Heart right ventricle (tissue), 16 donors: ENCODE measurements around the gene CDKN2D. TPM values are rescaled to one million over a fixed set of nuclear protein-coding genes. Genes with fewer than 3 reads are reported as not detected.
A peak's percentile ranks its signal among the peaks of the same experiment; 100 is the strongest.

ENCODE experiments used
- ATAC-seq, 8 donors: fragments of 200-7000 bp; cut with Tn5 transposase; one replicate each; pipeline ENCODE4 v1.9.1; 2020; ENCODE audit warnings: mild to moderate bottlenecking in 8 of 8, moderate library complexity in 8 of 8, moderate number of reproducible peaks in 1 of 8
- DNase-seq, 2 donors: peaks; one replicate each; pipeline ENCODE4 v3.0.0-alpha.2; 2020
- H3K27ac ChIP-seq, 10 donors: fragments of 200-600 bp; sonication (generic) in 2 of 10; one replicate each; pipeline versions ENCODE4 v1.5.0 to v1.8.0; 2020 to 2022; ENCODE audit warnings: mild to moderate bottlenecking in 3 of 10
- H3K27me3 ChIP-seq, 7 donors: fragments of 200-600 bp; one replicate each; pipeline ENCODE4 v1.8.0; 2021 to 2022; ENCODE audit warnings: mild to moderate bottlenecking in 2 of 7
- H3K36me3 ChIP-seq, 9 donors: fragments of 200-600 bp; sonication (generic) in 1 of 9; one replicate each; pipeline versions ENCODE4 v1.5.0 to v1.8.0; 2020 to 2022; ENCODE audit warnings: mild to moderate bottlenecking in 2 of 9
- H3K4me1 ChIP-seq, 9 donors: fragments of 200-600 bp; sonication (generic) in 1 of 9; one replicate each; pipeline versions ENCODE4 v1.5.0 to v1.8.0; 2020 to 2022; ENCODE audit warnings: mild to moderate bottlenecking in 4 of 9
- H3K4me3 ChIP-seq, 10 donors: fragments of 200-600 bp; sonication (generic) in 2 of 10; one replicate each; pipeline versions ENCODE4 v1.5.0 to v1.8.0; 2020 to 2022; ENCODE audit warnings: mild to moderate bottlenecking in 7 of 10, moderate library complexity in 2 of 10
- H3K9me3 ChIP-seq, 11 donors: fragments of 200-600 bp in 10 of 11; sonication (generic) in 2 of 11; one replicate each; pipeline versions ENCODE4 v1.5.0 to v1.8.0; 2013 to 2022; ENCODE audit warnings: mild to moderate bottlenecking in 2 of 11, control low read depth in 1 of 11, moderate library complexity in 1 of 11
- CTCF ChIP-seq, 9 donors: fragments of 200-600 bp; sonication (generic) in 2 of 9; IDR thresholded peaks; one replicate each; pipeline versions ENCODE4 v1.5.0 to v1.8.0; 2021 to 2022; ENCODE audit warnings: antibody characterized with exemption in 9 of 9, mild to moderate bottlenecking in 5 of 9, moderate library complexity in 1 of 9
- WGBS, 2 donors: extraction: QIAGEN DNeasy Blood & Tissue Kit; methylation state at CpG; one replicate each; pipeline ENCODE4 v1.1.7; 2013; ENCODE audit warnings: inconsistent platforms in 1 of 2; 5-methylcytosine and 5-hydroxymethylcytosine counted together
- intact Hi-C, 10 donors: fragments of 100-400 bp; cut with DNase I; formaldehyde crosslinking; loops; one replicate each; pipeline versions ENCODE4 v1.11.1 to v1.14.2; 2022
- polyA plus RNA-seq, 2 donors: library from polyadenylated mRNA; stranded (reverse); fragments of 200-250 nt; gene quantifications; one replicate each; pipeline ENCODE4 v1.2.3, GENCODE V29; 2013
- total RNA-seq, 10 donors: library from RNA; stranded (reverse); fragmentation: NEBNext Ultra II Directional in 3 of 10; extraction: Animal tissue kit (Norgen Biotek cat#: 25700) in 3 of 10; gene quantifications; one replicate each; pipeline versions ENCODE4 v1.2.1 to v1.2.4, GENCODE V29; 2021 to 2023
- donor health status: Arrhythmogenic right ventricular cardiomyopathy.
- donor health status: ischemic (EF 13 %, LVEDD 7.1; RV severe dilation, severe dysfunction).
- donor health status: healthy with polysubstance abuse.
- donor health status: DM: no; HTN: yes; CAD: no.
- donor health status: DM: no; HTN: no; CAD: no.
- donor health status: ischemic (EF 25% LVEDD 6.9; RV normal size, moderate dysfunction).
- donor health status: ischemic (EF 25% LVEDD 5.7; RV mildly dilated, moderate dysfunction).
- donor health status: healthy.
- donor health status: DM: yes; HTN: yes; CAD: no.
- donor health status: Ischemic cardiomyopathy.
- donor health status: ischemic (EF 35%, LVEDD 5.7; RV mildly dilated, moderate dysfunction).
- donor health status: nonischemic (EF 11% LVEDD 7.7; RV severe dilation, severe dysfunction).
- donor health status: DM: yes; HTN: yes; CAD: no.
- donor health status: PGD.
- donor health status: ischemic (EF 29% LVEDD 5.4; RV normal size, mild dysfunction).
- donor health status: nonischemic (EF 23%, LVEDD 6.1; RV moderate dilation, normal function).

CDKN2D gene
- total and polyA plus RNA-seq, 12 donors, result 5.7 to 25.6 (median 10.3) TPM

- no peak for TF ChIP-seq CTCF (IDR thresholded peaks at IDR 0.05)
- WGBS, 2 donors, result 8 to 9% methylated on average over 19 of the region's 19 CpGs
Observed at GRCh38 chr19:10603084-10603872, 34.5 kb upstream of the CDKN2D start.

GRCh38 chr19:10602330-10603083, 33.7 kb upstream of the CDKN2D start:
- DNase-seq (peak; percentile 87 to 91), ATAC-seq (peak; percentile 91 to 98 (median 95))
- intact Hi-C loops, result loop anchor here in 1 of 10 donors (5.0 kb wide), 1 partner anchor 35 kb away; no protein-coding TSS in a partner anchor
- Histone ChIP-seq H3K27me3 (no peaks in the 10 kb centered on the region), H3K36me3 (no peaks in the 10 kb centered on the region), H3K27ac (peak overlapping the region; percentile 91 to 99 (median 98)), H3K4me3 (peak overlapping the region; percentile 89 to 100 (median 100)), H3K4me1 (peaks cover 0 to 41% (median 36%) of the 10 kb centered on the region in 9 donors), H3K9me3 (peaks cover 0 to 5% (median 0%) of the 10 kb centered on the region in 11 donors)
- no peak for TF ChIP-seq CTCF (IDR thresholded peaks at IDR 0.05)
- WGBS, 2 donors, result 0 to 1% methylated on average over 58 to 76 of the region's 76 CpGs

More at GRCh38 chr19:10603084-10603872, 34.5 kb upstream of the CDKN2D start:
- H3K9me3 ChIP-seq, result peaks cover 0 to 5% (median 0%) of the 10 kb centered on the region in 11 donors
- H3K4me1 ChIP-seq, result peaks cover 0 to 41% (median 36%) of the 10 kb centered on the region in 9 donors
- H3K27me3 ChIP-seq, result no peaks in the 10 kb centered on the region
- H3K4me3 ChIP-seq, result peak overlapping the region; percentile 89 to 100 (median 100)
- H3K36me3 ChIP-seq, result no peaks in the 10 kb centered on the region
- intact Hi-C loops, result loop anchor here in 1 of 10 donors (5.0 kb wide), 1 partner anchor 34 kb away; no protein-coding TSS in a partner anchor
- ATAC-seq (peak; percentile 12 to 67 (median 48)), DNase-seq (peak; percentile 34 to 67)
- peak overlapping the region; percentile 91 to 99 (median 98) for H3K27ac ChIP-seq

GRCh38 chr19:10601999-10602329, 33.2 kb upstream of the CDKN2D start:
- Histone ChIP-seq H3K27ac (peak overlapping the region in 4 of 10 donors; percentile 29 to 98 (median 69)), H3K4me1 (peaks cover 0 to 43% (median 38%) of the 10 kb centered on the region in 9 donors), H3K4me3 (peak overlapping the region in 7 of 10 donors; percentile 99 to 100 (median 100)), H3K9me3 (peaks cover 0 to 5% (median 0%) of the 10 kb centered on the region in 11 donors), H3K27me3 (no peaks in the 10 kb centered on the region), H3K36me3 (no peaks in the 10 kb centered on the region)
- ATAC-seq, result no peak
- TF ChIP-seq CTCF (IDR thresholded peaks at IDR 0.05), result no peak
- intact Hi-C loops, result loop anchor here in 1 of 10 donors (5.0 kb wide), 1 partner anchor 35 kb away; no protein-coding TSS in a partner anchor
- DNase-seq, result no peak
- WGBS, 2 donors, result 22 to 25% methylated on average over 7 of the region's 7 CpGs

GRCh38 chr19:10600149-10600548, 31.4 kb upstream of the CDKN2D start:
- 92 to 94% methylated on average over 5 of the region's 5 CpGs for WGBS, 2 donors
- Histone ChIP-seq H3K36me3 (no peaks in the 10 kb centered on the region), H3K4me3 (no peak overlapping the region), H3K4me1 (peaks cover 0 to 48% (median 37%) of the 10 kb centered on the region in 9 donors), H3K27ac (no peak overlapping the region), H3K9me3 (peaks cover 0 to 5% (median 0%) of the 10 kb centered on the region in 11 donors), H3K27me3 (no peaks in the 10 kb centered on the region)
- intact Hi-C loops, result loop anchor here in 1 of 10 donors (5.0 kb wide), 1 partner anchor 37 kb away; no protein-coding TSS in a partner anchor
- no peak for ATAC-seq
- no peak for DNase-seq
- no peak for TF ChIP-seq CTCF (IDR thresholded peaks at IDR 0.05)
